Ecto neural progenitor cell (in vitro differentiated cells): Measurements from ENCODE around the gene PCDHGA5.
"Not testable (repeated sequence)": the region's sequence is repeated elsewhere in the genome, so short reads cannot be mapped to it uniquely, and the experiment has no call there.

Experiments
- DNase-seq: peaks from one replicate; pipeline ENCODE4 v3.0.0-alpha.2; 2018; ENCODE audit warnings: low spot score

PCDHGA5 gene

GRCh38 chr5:141387557-141388311 lies 23.8 kb downstream of the PCDHGA5 start, which contains the start of gene PCDHGB4:
Gene PCDHGB4 (plus strand): TSS chr5:141387698. CDS start chr5:141387885, 187 bp downstream.
- DNase-seq, result peak; percentile 73

GRCh38 chr5:141388661-141389060 lies 24.7 kb downstream of the PCDHGA5 start:
- DNase-seq, result no peak

GRCh38 chr5:141389153-141390042 lies 25.4 kb downstream of the PCDHGA5 start:
- no peak for DNase-seq

GRCh38 chr5:141392429-141393198 lies 28.7 kb downstream of the PCDHGA5 start, which contains the start of gene PCDHGA8:
Gene PCDHGA8 (plus strand): TSS chr5:141392633. CDS start chr5:141392814, 181 bp downstream.
- DNase-seq, result no peak

GRCh38 chr5:141393267-141393666 lies 29.3 kb downstream of the PCDHGA5 start:
- no peak for DNase-seq

GRCh38 chr5:141394401-141395187 lies 30.6 kb downstream of the PCDHGA5 start:
- not testable (repeated sequence) for DNase-seq

GRCh38 chr5:141397756-141398551 lies 34.0 kb downstream of the PCDHGA5 start, which contains the start of gene PCDHGB5:
Gene PCDHGB5 (plus strand): TSS chr5:141397947. CDS start chr5:141398128, 181 bp downstream.
- not testable (repeated sequence) for DNase-seq

- DNase-seq, result no peak
Observed at GRCh38 chr5:141398608-141399007, 34.6 kb downstream of the PCDHGA5 start.

- no peak for DNase-seq
Observed at GRCh38 chr5:141399555-141400258, 35.7 kb downstream of the PCDHGA5 start.

GRCh38 chr5:141402553-141403243 lies 38.7 kb downstream of the PCDHGA5 start, which contains the start of gene PCDHGA9:
Gene PCDHGA9 (plus strand): TSS chr5:141402778. CDS start chr5:141402953, 175 bp downstream.
- no peak for DNase-seq

GRCh38 chr5:141403387-141403786 lies 39.4 kb downstream of the PCDHGA5 start:
- no peak for DNase-seq

GRCh38 chr5:141407790-141408505 lies 44.0 kb downstream of the PCDHGA5 start, which contains the start of gene PCDHGB6:
Gene PCDHGB6 (plus strand): TSS chr5:141408021. CDS start chr5:141408203, 182 bp downstream.
- DNase-seq, result peak; percentile 72

GRCh38 chr5:141409598-141410306 lies 45.8 kb downstream of the PCDHGA5 start:
- DNase-seq, result no peak

GRCh38 chr5:141411575-141411974 lies 47.6 kb downstream of the PCDHGA5 start:
- DNase-seq, result no peak

- no peak for DNase-seq
Observed at GRCh38 chr5:141412854-141413539, 49.0 kb downstream of the PCDHGA5 start, which contains the start of gene PCDHGA10. Gene PCDHGA10 (plus strand): TSS chr5:141412987. CDS start chr5:141413176, 189 bp downstream.

- no peak for DNase-seq
Observed at GRCh38 chr5:141413540-141414069, 49.6 kb downstream of the PCDHGA5 start.
